HG03521 (cell line): ENCODE results near the gene NR1H2.
"Not testable (repeated sequence)": the region's sequence is repeated elsewhere in the genome, so short reads cannot be mapped to it uniquely, and the experiment has no call there.

Source experiments
- ATAC-seq: cut with Tn5 transposase; IDR thresholded peaks from one replicate; pipeline ENCODE4 v1.9.1; 2021; ENCODE audit warnings: mild to moderate bottlenecking, moderate library complexity; ENCODE audit not compliant: unreplicated experiment

The NR1H2 gene

DNA sequence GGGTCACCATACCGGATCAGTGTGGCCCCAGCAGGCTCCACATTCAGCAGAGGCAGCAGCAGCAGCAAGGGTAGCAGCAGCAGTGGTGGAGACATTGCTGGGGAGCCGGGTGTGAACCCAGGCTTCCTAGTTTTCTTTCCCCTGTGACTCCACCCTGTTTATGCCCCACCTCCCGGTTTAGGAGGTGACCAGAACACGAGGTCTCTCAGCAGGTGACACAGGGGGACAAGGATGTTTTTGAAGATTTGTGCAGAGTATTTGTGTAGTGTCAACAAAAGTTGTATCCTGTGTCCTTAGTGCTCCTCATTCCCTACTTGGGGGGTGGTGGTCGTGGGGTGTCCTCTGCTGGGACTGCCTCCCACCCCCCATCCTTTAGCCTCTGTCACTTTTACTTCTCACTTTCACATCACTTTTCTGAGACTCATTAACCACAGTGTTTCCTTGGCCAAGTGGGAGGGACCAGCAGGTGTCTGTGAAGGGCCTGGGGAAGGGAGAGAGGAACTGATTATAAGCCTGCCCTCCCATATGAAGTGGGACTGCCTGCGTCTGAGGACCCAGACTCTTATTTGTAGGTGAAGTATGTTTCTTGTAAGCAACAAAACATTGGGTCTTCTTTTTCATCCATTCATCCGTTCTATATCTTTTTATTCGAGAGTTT lies 31.5 kb upstream of the NR1H2 start:
- peak; percentile 51 for ATAC-seq

DNA sequence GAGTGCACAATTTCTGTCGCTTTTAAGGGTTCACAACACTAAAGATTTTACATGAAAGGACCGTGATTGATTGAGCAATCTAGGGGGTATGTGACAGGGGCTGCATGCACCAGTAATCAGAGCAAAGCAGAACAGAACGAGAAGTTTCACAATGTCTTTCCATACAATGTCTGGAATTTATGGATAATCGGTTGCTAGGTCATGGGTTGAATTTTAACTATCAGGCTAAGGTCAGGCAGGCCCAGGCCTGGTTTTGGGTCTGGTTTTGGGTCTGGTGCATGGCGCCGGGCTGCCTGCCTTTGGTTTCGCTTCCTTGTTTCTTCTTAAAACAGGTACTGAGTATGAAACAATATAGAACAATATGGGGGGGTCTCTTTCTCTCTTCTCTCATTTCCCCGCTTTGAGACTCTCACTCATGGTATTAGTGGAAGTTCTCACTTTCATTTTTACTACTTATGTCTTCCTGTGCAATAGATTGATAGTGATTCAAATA lies 29.1 kb upstream of the NR1H2 start:
- ATAC-seq = not testable (repeated sequence)

GRCh38 chr19:50349277-50350057 lies 26.8 kb upstream of the NR1H2 start:
- no peak for ATAC-seq

GRCh38 chr19:50352242-50352641 lies 24.0 kb upstream of the NR1H2 start:
- ATAC-seq = no peak

- ATAC-seq = not testable (repeated sequence)
Observed at GRCh38 chr19:50353487-50353880, 22.8 kb upstream of the NR1H2 start.

- no peak for ATAC-seq
Observed at GRCh38 chr19:50356691-50357177, 19.5 kb upstream of the NR1H2 start.

DNA sequence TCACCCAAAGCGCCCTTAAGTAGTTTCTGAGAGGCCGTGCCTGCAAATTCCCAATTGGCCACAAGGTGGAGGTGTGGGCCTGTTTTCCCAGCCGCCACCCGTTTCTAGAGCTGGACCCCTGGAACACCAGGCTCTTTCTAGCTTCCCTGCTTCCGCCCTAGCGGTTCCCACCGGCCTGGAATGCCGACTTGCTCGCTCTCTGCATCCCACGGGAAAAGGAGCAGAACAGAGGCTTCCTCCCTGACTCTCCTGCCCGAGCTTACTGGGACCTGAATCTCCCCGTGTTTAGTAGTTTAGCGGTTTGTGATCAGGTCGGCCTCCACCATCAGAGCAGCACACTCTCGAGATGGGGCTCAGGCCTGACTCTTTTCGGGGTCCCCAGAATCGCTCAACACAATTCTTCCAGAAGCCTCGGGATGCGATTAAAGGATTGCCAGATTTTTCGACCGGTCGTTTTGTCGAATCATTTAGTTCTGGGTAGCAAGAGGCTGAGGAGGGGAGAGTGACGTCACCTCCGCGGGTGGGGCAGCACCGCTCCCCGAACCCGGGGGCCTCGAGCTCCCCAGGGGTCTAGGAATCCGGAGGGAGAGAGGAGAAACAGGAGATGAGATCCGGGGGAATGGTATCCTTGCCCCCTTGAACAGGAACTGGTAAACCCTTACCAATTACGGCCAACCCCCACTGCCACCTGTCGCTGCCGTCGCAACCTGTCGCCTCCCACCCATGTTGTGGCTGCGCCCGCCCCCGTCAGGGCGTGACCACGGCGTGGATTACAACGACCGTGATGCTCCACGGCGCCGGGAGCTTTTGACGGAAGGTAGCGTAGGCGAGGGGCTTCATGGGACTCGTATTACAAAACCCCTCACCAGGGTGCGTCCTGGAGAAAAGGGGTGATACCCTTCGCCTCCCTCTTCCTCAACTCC lies 18.8 kb upstream of the NR1H2 start:
- ATAC-seq = peak; percentile 64

GRCh38 chr19:50358483-50359327 lies 17.6 kb upstream of the NR1H2 start:
- no peak for ATAC-seq

- ATAC-seq = no peak
Observed at GRCh38 chr19:50359328-50359818, 16.9 kb upstream of the NR1H2 start.

- ATAC-seq = no peak
Observed at GRCh38 chr19:50361290-50362029, 14.8 kb upstream of the NR1H2 start.

DNA sequence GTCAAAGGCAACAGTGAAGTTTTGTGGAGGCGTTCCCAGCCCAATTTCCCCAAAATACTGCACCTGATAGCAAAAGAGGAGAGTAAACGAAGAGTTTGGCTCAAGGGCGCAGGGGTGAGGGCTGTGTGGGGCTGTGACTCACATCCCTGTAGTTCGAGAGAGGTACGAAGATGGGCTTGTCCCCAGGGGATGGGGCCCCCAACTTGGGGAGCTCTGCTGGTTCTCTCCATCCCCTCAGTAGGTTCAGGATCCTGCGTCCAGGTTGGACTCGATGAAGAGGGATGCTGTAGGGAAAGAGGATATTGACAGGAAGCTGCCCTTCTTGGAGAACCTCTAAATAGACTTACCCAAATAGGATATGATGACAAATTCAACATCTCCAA lies 14.2 kb upstream of the NR1H2 start:
- no peak for ATAC-seq

DNA sequence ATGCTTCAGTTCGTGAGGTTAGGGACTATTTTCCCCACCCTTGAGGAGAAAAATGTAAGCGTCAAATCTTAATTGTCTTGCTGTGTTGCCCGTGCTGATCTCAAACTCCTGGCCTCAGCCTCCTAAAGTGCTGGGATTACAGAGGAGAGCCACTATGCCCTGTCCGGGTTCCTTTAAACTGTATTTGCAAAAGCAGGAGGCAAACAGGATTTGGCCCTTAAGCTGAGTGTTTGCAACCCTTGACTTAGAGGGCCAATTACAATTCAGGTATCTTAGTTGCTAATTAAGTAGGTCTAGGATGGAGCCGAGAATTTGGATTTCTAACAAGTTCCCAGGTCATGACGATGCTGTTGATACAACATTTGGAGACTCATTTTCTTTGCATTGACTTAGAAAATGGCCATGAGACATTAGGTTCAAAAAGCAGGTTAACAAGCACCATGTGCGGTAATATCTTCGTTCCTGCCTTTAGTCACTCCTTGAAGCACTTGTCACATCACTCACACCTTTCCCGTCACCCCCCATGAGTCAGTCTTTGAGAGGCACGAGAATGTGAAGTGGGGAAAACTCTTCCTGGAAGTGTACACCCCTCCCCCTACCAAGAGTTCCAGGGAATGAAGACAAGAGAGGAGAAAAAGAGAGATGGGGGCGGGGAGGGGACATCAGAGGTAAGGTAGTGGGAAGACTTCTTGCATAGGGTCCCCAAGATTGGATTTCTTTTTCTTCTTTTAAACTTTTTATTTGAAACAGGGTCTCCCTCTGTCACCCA lies 13.4 kb upstream of the NR1H2 start:
- no peak for ATAC-seq

DNA sequence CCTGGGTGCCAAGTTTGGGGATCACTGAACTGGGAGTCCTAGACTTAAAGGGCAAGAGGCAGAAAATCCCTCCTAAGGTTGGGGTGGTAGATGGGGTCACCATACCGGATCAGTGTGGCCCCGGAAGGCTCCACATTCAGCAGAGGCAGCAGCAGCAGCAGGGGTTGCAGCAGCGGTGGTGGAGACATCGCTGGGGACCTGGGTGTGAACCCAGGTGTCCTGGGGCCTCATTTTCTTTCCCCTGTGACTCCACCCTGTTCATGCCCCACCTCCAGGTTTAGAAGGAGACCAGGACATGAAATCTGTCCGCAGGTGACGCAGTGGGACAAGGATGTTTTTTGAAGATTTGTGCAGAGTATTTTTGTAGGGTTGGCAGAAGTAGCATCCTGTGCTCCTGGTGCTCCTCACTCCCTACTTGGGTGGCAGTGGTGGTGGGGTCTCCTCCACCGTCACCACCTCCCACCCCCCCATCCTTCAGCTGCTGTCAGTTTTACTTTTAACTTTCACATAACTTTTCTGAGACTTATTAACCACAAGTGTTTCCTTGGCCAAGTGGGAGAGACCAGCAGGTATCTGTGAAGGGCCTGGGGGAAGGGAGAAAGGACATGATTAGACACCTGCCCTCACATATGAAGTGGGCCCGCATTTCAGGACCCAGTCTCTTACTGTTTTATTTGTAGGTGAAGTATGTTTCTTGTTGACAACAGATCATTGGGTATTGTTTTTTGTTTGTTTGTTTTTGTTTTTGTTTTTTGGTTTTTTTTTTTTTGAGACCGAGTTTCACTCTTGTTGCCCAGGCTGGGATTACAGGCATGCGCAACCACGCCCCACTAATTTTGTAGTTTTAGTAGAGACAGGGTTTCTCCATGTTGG lies 10.6 kb upstream of the NR1H2 start, which contains the start of gene NAPSA:
NAPSA (minus strand) TSS at position 206 of the 873 bp plus-strand sequence; CDS start at position 188, 18 bp downstream.
- ATAC-seq = no peak

DNA sequence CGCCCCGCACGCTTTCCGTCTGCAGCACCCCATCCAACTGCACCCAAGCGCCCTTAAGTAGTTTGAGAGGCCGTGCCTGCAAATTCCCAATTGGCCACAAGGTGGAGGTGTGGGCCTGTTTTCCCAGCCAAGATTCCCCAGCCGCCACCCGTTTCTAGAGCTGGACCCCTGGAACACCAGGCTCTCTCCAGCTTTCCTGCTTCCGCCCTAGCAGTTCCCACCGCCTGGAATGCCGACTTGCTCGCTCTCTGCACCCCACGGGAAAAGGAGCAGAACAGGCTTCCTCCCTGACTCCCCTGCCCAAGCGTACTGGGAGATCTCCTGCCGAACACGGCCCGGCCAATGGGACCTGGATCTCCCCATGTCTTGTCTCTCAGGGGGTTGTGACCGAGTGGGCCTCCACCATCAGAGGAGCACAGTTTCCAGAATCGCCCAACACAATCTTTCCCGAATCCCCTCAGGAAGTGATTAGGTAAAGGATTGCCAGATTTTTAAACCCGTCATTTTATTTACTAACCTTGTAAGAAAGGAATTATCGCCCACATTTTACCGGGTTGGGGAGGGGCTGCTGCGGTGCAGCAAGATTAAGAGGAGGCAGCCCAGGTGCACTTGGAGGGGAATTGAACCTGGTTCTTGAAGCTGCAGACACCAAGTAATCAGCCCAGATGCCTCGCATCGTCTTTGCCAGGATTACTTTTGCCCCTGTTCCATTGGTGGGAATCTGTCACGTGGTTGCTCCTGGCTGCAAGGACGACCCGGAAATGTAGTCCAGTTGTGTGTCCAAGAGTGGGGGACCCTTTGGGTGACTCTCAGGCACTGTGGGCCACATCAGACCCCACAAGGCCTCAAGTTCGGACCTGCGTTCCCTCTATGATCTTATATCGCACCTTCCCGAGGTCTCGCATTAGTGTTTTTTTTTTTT lies 7.3 kb upstream of the NR1H2 start:
- ATAC-seq = no peak

GRCh38 chr19:50371914-50372475 lies 4.3 kb upstream of the NR1H2 start:
- ATAC-seq = no peak

DNA sequence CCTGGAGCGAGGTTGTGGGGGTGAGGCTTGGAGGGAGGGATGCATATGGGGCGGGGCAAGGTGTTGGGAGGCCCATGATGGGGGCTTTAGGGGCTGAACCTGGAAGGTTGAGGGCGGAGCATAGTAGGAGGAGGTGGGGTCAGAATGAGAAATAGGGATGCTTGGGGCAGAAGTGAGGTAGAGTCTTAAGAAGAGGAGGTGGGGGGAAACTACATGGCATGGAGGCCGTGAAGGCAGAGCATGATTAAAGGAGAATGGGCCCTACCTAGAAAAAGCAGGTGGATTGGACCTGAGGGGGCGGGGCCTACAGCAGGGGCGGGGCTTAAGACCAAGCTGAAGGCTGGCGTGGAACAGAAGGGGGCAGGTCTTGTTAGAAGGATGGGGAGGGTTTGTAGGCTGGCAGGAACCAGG lies 799 bp downstream of the NR1H2 start:
- ATAC-seq = no peak
